Measurements from ENCODE around the gene ABHD12B.

ABHD12B gene

DNA sequence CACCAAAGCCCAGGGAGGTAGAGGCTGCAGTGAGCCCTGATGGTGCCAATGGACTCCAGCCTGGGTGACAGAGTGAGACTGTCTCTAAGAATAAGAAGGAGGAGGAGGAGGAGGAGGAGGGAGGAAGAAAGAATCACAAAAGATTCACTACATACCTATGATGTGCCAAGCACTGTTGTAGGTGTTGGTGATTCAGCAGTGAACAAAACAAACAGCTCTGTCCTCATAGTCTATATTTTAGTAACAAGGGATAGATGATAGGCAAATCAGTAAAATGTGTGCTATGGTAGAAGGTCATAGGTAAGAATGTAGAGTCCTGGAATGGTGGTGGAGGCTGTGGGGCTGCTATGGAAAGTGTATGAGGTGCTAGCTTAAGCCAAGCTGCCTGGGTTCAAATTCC lies 18.0 kb upstream of the ABHD12B start:
- H2BK5ac ChIP-seq (ENCODE audit: low read length) = no peak overlapping the region
- H3K4me1 ChIP-seq (ENCODE audit: control insufficient read depth in 2 of 2, insufficient read depth in 1 of 2, low read depth in 1 of 2, low read length in 2 of 2) = no peaks in the 10 kb centered on the region
- no peak overlapping the region for H4K91ac ChIP-seq (ENCODE audit: low read depth, low read length, poor library complexity)
- H3K27ac ChIP-seq (replicated peaks; ENCODE audit: low read length) = no peak overlapping the region
- H2BK15ac ChIP-seq (ENCODE audit: low read length) = no peak overlapping the region
- no peak for DNase-seq (ENCODE audit: low spot score)
- H3K23ac ChIP-seq (ENCODE audit: low read depth, low read length, poor library complexity) = no peak overlapping the region
- peaks cover 0 to 6% (median 0%) of the 10 kb centered on the region in 3 experiments for H3K27me3 ChIP-seq (ENCODE audit: control insufficient read depth in 3 of 3, insufficient read depth in 3 of 3, low read depth in 1 of 3, low read length in 3 of 3)
- no peak overlapping the region for H4K8ac ChIP-seq (ENCODE audit: low read depth, low read length)
- H2AK5ac ChIP-seq (ENCODE audit: low read depth, low read length) = no peak overlapping the region
- H3K36me3 ChIP-seq (replicated peaks in 1 of 2; ENCODE audit: control insufficient read depth in 2 of 2, insufficient read depth in 2 of 2, low read length in 2 of 2) = no peaks in the 10 kb centered on the region
- H3K4ac ChIP-seq (ENCODE audit: low read length) = no peak overlapping the region
- no peak overlapping the region for H3K4me2 ChIP-seq (ENCODE audit: insufficient read depth, low read length, poor library complexity, severe bottlenecking)
- no peak overlapping the region for H3K14ac ChIP-seq (ENCODE audit: low read length)
- H3K4me3 ChIP-seq (ENCODE audit: low read length in 2 of 2) = no peak overlapping the region
- no peak overlapping the region for H2BK12ac ChIP-seq (ENCODE audit: low read length)
- no peaks in the 10 kb centered on the region for H3K79me1 ChIP-seq (ENCODE audit: low read depth, low read length)
- H3K9ac ChIP-seq (ENCODE audit: low read depth, low read length, poor library complexity) = no peak overlapping the region
- no peak overlapping the region for H2AFZ ChIP-seq (ENCODE audit: low read length)
- no peak overlapping the region for H2BK120ac ChIP-seq (ENCODE audit: low read depth, low read length)
- H3K9me3 ChIP-seq (replicated peaks in 1 of 2; ENCODE audit: control insufficient read depth in 2 of 2, insufficient read depth in 1 of 2, low read depth in 1 of 2, low read length in 2 of 2) = no peaks in the 10 kb centered on the region
- no peak overlapping the region for H3K18ac ChIP-seq (ENCODE audit: low read length)

DNA sequence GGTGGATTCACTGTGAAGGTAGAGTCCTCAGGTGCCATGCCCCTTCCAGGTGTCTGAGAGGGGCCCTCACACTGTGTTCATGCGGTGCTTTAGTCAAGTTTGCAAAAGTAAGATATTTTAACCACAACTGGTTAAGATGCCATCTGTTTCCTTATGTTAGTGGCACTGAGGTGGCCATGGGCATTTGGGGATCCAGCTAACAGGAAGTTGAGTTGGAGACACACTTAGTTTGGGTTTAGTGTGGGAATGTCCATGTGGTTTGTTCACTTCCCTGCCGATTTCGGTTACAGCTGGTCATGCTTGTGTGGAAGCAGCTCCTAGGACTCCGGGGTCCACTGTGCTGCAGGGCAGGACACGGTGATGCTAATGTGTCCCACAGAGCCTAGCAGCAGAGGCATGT lies 17.3 kb upstream of the ABHD12B start:
- H3K4me3 ChIP-seq (ENCODE audit: low read length in 2 of 2) = no peak overlapping the region
- H3K18ac ChIP-seq (ENCODE audit: low read length) = no peak overlapping the region
- H2BK5ac ChIP-seq (ENCODE audit: low read length) = no peak overlapping the region
- H4K8ac ChIP-seq (ENCODE audit: low read depth, low read length) = no peak overlapping the region
- no CpG with 5 or more reads among the region's 5 CpGs for WGBS, 2 donors (ENCODE audit: extremely low coverage in 2 of 2, insufficient read length in 2 of 2, insufficient replicate concordance in 1 of 2)
- H3K4ac ChIP-seq (ENCODE audit: low read length) = no peak overlapping the region
- no peak overlapping the region for H2BK12ac ChIP-seq (ENCODE audit: low read length)
- H3K4me2 ChIP-seq (ENCODE audit: insufficient read depth, low read length, poor library complexity, severe bottlenecking) = no peak overlapping the region
- H3K9me3 ChIP-seq (replicated peaks in 1 of 2; ENCODE audit: control insufficient read depth in 2 of 2, insufficient read depth in 1 of 2, low read depth in 1 of 2, low read length in 2 of 2) = no peaks in the 10 kb centered on the region
- H3K4me1 ChIP-seq (ENCODE audit: control insufficient read depth in 2 of 2, insufficient read depth in 1 of 2, low read depth in 1 of 2, low read length in 2 of 2) = peaks cover 1 to 4% of the 10 kb centered on the region in 2 donors
- no peak overlapping the region for H2AK5ac ChIP-seq (ENCODE audit: low read depth, low read length)
- H2AFZ ChIP-seq (ENCODE audit: low read length) = no peak overlapping the region
- H3K14ac ChIP-seq (ENCODE audit: low read length) = no peak overlapping the region
- no peak for DNase-seq (ENCODE audit: low spot score)
- H3K79me1 ChIP-seq (ENCODE audit: low read depth, low read length) = no peaks in the 10 kb centered on the region
- no peak overlapping the region for H4K91ac ChIP-seq (ENCODE audit: low read depth, low read length, poor library complexity)
- no peak overlapping the region for H2BK120ac ChIP-seq (ENCODE audit: low read depth, low read length)
- H3K23ac ChIP-seq (ENCODE audit: low read depth, low read length, poor library complexity) = no peak overlapping the region
- H3K27me3 ChIP-seq (ENCODE audit: control insufficient read depth in 3 of 3, insufficient read depth in 3 of 3, low read depth in 1 of 3, low read length in 3 of 3) = peaks cover 0 to 5% (median 0%) of the 10 kb centered on the region in 3 experiments
- H2BK15ac ChIP-seq (ENCODE audit: low read length) = no peak overlapping the region
- H3K9ac ChIP-seq (ENCODE audit: low read depth, low read length, poor library complexity) = no peak overlapping the region
- H3K36me3 ChIP-seq (replicated peaks in 1 of 2; ENCODE audit: control insufficient read depth in 2 of 2, insufficient read depth in 2 of 2, low read length in 2 of 2) = no peaks in the 10 kb centered on the region
- H3K27ac ChIP-seq (replicated peaks; ENCODE audit: low read length) = no peak overlapping the region

DNA sequence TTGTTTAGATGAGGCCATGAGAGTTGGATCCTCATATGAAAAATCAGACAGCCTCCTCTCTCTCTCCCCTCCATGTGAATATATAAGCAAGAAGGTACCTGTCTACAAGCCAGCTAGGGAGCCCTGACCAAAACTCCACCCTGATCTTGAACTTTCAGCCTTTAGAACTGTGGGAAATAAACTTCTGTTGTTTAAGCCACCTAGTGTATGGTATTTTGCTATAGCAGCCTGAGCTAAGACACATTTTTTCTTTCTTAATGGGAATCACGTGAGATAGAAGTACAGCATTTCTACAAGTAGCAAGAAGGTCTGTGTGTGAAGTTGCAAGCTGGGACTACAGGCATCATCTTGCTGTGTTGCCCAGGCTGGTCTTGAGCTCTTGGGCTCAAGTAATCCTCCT lies 16.3 kb upstream of the ABHD12B start:
- no peak overlapping the region for H2AK5ac ChIP-seq (ENCODE audit: low read depth, low read length)
- H2BK120ac ChIP-seq (ENCODE audit: low read depth, low read length) = no peak overlapping the region
- no peak overlapping the region for H3K4ac ChIP-seq (ENCODE audit: low read length)
- H4K8ac ChIP-seq (ENCODE audit: low read depth, low read length) = no peak overlapping the region
- H3K4me3 ChIP-seq (ENCODE audit: low read length in 2 of 2) = no peak overlapping the region
- H3K23ac ChIP-seq (ENCODE audit: low read depth, low read length, poor library complexity) = no peak overlapping the region
- H3K4me1 ChIP-seq (ENCODE audit: control insufficient read depth in 2 of 2, insufficient read depth in 1 of 2, low read depth in 1 of 2, low read length in 2 of 2) = peaks cover 9% of the 10 kb centered on the region in 2 donors
- DNase-seq (ENCODE audit: low spot score) = no peak
- H3K27ac ChIP-seq (replicated peaks; ENCODE audit: low read length) = no peak overlapping the region
- H3K18ac ChIP-seq (ENCODE audit: low read length) = no peak overlapping the region
- H2BK5ac ChIP-seq (ENCODE audit: low read length) = no peak overlapping the region
- no peak overlapping the region for H3K4me2 ChIP-seq (ENCODE audit: insufficient read depth, low read length, poor library complexity, severe bottlenecking)
- no peak overlapping the region for H2BK15ac ChIP-seq (ENCODE audit: low read length)
- no peak overlapping the region for H3K14ac ChIP-seq (ENCODE audit: low read length)
- no peak overlapping the region for H3K9ac ChIP-seq (ENCODE audit: low read depth, low read length, poor library complexity)
- H2AFZ ChIP-seq (ENCODE audit: low read length) = no peak overlapping the region
- no peak overlapping the region for H4K91ac ChIP-seq (ENCODE audit: low read depth, low read length, poor library complexity)
- WGBS, 2 donors (ENCODE audit: extremely low coverage in 2 of 2, insufficient read length in 2 of 2, insufficient replicate concordance in 1 of 2) = no CpG with 5 or more reads among the region's 1 CpG
- peaks cover 0 to 5% (median 0%) of the 10 kb centered on the region in 3 experiments for H3K27me3 ChIP-seq (ENCODE audit: control insufficient read depth in 3 of 3, insufficient read depth in 3 of 3, low read depth in 1 of 3, low read length in 3 of 3)
- H2BK12ac ChIP-seq (ENCODE audit: low read length) = no peak overlapping the region
- no peaks in the 10 kb centered on the region for H3K36me3 ChIP-seq (replicated peaks in 1 of 2; ENCODE audit: control insufficient read depth in 2 of 2, insufficient read depth in 2 of 2, low read length in 2 of 2)
- H3K9me3 ChIP-seq (replicated peaks in 1 of 2; ENCODE audit: control insufficient read depth in 2 of 2, insufficient read depth in 1 of 2, low read depth in 1 of 2, low read length in 2 of 2) = no peaks in the 10 kb centered on the region
- no peaks in the 10 kb centered on the region for H3K79me1 ChIP-seq (ENCODE audit: low read depth, low read length)

DNA sequence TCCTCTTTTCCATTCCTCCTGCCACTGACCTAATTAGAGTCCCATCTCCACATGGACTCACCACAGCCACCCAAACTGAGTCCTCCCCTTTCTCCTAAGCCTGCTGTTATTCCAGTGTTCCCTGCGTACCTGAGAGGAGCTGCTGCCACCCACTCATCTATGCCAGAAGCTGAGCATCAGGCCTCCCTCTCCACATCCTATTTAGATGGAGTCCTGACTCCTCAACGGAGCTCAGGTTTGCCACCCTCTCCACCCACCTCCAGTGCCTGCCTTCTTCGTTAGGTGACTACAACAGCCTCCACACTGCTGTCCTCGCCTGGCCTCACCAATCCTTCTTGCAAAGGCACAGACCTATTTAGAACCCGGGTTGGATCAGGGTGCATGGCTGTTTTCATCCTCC lies 15.2 kb upstream of the ABHD12B start:
- H2BK5ac ChIP-seq (ENCODE audit: low read length) = no peak overlapping the region
- no peaks in the 10 kb centered on the region for H3K36me3 ChIP-seq (replicated peaks in 1 of 2; ENCODE audit: control insufficient read depth in 2 of 2, insufficient read depth in 2 of 2, low read length in 2 of 2)
- no peak overlapping the region for H3K18ac ChIP-seq (ENCODE audit: low read length)
- H2AK5ac ChIP-seq (ENCODE audit: low read depth, low read length) = no peak overlapping the region
- no CpG with 5 or more reads among the region's 5 CpGs for WGBS, 2 donors (ENCODE audit: extremely low coverage in 2 of 2, insufficient read length in 2 of 2, insufficient replicate concordance in 1 of 2)
- no peak overlapping the region for H3K27ac ChIP-seq (replicated peaks; ENCODE audit: low read length)
- H3K27me3 ChIP-seq (ENCODE audit: control insufficient read depth in 3 of 3, insufficient read depth in 3 of 3, low read depth in 1 of 3, low read length in 3 of 3) = peaks cover 0 to 5% (median 0%) of the 10 kb centered on the region in 3 experiments
- H4K8ac ChIP-seq (ENCODE audit: low read depth, low read length) = no peak overlapping the region
- H3K9me3 ChIP-seq (replicated peaks in 1 of 2; ENCODE audit: control insufficient read depth in 2 of 2, insufficient read depth in 1 of 2, low read depth in 1 of 2, low read length in 2 of 2) = no peaks in the 10 kb centered on the region
- no peak overlapping the region for H3K14ac ChIP-seq (ENCODE audit: low read length)
- peaks cover 9 to 15% of the 10 kb centered on the region in 2 donors for H3K4me1 ChIP-seq (ENCODE audit: control insufficient read depth in 2 of 2, insufficient read depth in 1 of 2, low read depth in 1 of 2, low read length in 2 of 2)
- H3K4ac ChIP-seq (ENCODE audit: low read length) = no peak overlapping the region
- H3K4me2 ChIP-seq (ENCODE audit: insufficient read depth, low read length, poor library complexity, severe bottlenecking) = no peak overlapping the region
- no peak overlapping the region for H2AFZ ChIP-seq (ENCODE audit: low read length)
- no peaks in the 10 kb centered on the region for H3K79me1 ChIP-seq (ENCODE audit: low read depth, low read length)
- no peak for DNase-seq (ENCODE audit: low spot score)
- no peak overlapping the region for H3K23ac ChIP-seq (ENCODE audit: low read depth, low read length, poor library complexity)
- H3K9ac ChIP-seq (ENCODE audit: low read depth, low read length, poor library complexity) = no peak overlapping the region
- no peak overlapping the region for H3K4me3 ChIP-seq (ENCODE audit: low read length in 2 of 2)
- H2BK120ac ChIP-seq (ENCODE audit: low read depth, low read length) = no peak overlapping the region
- H2BK15ac ChIP-seq (ENCODE audit: low read length) = no peak overlapping the region
- no peak overlapping the region for H2BK12ac ChIP-seq (ENCODE audit: low read length)
- no peak overlapping the region for H4K91ac ChIP-seq (ENCODE audit: low read depth, low read length, poor library complexity)

All from neuronal stem cell (in vitro differentiated cells).